ENCODE measurements around the gene EHF.

Gene EHF

DNA sequence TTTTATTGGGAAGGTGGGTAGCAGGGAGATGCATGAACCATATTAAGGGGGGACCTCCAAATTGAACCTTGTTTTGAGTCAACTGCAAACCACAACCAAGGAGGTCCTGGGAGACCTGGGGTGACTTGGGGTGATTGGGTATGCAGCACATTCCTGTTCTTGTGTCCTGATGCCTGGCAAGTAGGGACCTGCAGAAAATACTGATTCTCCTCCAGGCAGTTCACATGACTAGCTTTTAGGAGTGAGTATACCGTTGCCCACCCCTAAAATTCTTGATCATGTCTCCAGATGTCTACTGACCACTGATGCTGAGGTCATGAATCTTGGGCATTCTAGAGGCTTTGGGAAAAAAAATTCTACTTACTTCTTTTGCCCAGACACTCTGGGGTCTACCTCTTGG lies 6.3 kb downstream of the EHF start:
- DNase-seq: no peak

DNA sequence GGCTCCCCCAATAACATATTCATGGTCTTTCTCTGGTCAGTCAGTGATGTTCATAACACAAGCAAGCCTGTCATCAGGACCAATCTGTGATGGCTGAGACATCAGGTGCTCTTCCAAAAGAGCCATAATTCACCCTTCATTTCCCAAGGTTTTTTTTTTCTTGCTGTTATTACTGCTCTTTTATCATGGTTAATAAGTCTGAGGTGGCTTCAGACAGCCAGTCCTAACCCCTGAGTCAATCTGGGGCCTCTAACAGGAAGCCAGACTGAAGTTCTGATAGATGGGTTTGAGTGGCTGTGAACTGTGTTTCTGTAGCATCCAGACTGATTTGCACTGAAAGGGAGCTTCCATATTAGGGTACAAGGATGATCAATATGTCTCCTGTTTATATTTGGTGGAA lies 8.8 kb downstream of the EHF start:
- DNase-seq: no peak

GRCh38 chr11:34630544-34630943 lies 9.7 kb downstream of the EHF start:
- DNase-seq: no peak

GRCh38 chr11:34631297-34631696 lies 10.4 kb downstream of the EHF start:
- no peak for DNase-seq

DNA sequence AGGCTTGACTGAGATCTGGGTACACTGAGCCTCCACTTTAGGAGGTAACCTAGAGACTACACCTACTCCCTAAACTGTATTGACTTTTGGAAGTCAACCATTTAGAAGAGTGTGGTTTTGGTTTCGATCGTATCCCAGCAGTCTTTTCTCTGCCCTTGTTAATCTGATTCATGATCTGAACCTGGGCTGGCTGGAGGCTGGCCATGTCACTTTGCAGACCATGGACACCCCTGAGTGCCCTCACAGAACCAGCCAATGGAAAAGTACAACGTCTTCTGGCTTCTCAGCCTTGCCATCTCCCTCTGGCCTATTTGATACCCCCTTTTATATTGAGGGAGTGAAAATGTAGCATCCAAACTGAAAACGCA lies 10.8 kb downstream of the EHF start:
- no peak for DNase-seq

- DNase-seq: no peak
These were observed 11.4 kb downstream of the EHF start for GRCh38 chr11:34632105-34632791.

DNA sequence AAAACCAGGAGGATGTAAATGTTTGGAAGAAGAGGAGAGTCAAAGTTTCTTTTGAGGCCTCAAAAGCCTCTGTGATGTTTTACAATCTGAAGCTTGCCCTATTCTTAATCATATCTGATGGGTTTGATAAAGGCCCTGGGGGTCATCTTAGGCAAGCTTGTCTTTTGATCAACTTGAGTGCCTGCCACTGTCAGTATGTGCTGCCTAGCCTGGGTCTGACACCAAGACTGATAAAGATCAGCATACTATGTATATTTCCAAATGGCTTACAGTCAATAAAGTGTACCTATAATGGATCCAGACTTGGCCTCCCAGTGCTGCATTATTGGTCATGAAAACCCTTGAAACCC lies 12.7 kb downstream of the EHF start:
- no peak for DNase-seq

- no peak for DNase-seq
These were observed 13.2 kb downstream of the EHF start for GRCh38 chr11:34633990-34634693.

DNA sequence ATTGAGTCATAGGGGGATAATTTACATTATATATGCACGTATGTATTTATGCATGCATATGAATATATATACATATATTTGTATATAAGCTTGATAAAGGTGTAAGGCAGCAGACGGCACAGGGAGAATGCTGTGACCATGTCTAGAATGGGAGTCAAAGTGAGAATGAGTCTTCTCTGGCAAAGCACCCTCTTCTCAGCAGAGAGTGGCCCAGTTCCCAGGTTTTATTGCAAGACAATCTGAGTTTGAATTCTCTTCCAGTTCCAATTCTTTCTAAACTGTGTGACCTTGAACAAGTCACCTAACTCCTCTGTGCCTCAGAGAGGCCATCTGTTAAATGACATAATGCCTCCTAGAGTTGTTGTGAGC lies 13.8 kb downstream of the EHF start:
- DNase-seq: no peak

- DNase-seq: no peak
These were observed 15.2 kb downstream of the EHF start for GRCh38 chr11:34636127-34636526.

GRCh38 chr11:34637303-34637702 lies 16.4 kb downstream of the EHF start:
- no peak for DNase-seq

DNA sequence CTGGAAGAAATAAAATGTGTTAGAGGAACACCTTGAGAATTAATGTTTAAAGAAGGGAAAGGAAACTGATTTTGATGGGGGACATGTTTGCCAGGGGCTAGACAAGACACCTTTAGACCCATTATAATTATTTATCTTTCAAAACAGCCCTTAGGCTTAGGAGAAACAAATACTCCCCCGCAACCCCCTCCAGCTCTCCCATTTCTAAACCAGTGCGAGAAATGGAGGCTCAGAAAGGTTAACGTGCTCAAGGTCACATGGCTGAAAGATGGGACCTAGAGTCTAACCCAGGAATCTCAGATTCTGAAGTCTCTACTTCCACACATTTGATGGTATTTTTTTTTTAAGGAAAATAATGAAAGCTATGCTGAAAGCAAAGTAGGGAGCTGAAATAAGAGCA lies 18.0 kb downstream of the EHF start:
- DNase-seq: no peak

DNA sequence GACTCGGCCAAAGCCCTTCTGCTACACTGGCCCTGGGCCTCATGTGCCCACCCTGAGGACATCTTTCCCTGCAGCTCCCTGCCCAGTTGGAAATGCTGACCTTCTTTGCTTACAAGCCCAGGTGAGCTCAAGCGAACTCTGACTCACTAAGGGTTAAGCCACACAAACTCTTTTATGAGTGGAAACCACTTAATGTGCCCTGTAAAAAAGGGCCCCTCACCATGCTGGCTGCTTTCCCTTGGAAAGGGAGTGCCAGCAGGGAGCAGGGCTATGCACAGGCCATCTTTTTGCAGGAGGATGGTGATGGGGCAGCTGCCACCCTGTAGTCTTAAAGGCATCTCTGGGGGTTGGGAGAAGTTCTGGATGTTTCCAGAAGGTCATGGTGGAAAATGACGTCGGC lies 18.7 kb downstream of the EHF start:
- DNase-seq: no peak

GRCh38 chr11:34640050-34640923 lies 19.4 kb downstream of the EHF start:
- DNase-seq: no peak

- DNase-seq: no peak
These were observed 20.0 kb downstream of the EHF start for GRCh38 chr11:34640924-34641275.

DNA sequence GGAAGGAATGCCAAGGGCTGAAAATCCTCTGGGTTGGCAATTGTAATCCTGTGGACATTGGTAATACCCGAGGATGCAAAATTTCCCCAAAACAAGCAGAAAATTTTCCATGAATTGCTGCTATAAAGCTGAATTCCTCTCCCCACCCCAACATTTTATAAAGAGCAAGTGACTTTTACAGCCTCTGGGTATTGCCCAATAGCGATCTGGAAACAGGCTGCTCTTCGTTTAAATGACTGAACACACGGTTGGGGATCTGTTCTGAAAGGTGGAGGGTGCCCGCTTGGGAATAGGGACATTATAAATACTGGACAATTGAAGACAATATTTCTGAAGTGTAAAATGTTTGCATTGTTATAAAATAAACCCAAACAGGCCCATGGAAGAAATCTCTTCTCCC lies 20.6 kb downstream of the EHF start:
- DNase-seq: no peak

DNA sequence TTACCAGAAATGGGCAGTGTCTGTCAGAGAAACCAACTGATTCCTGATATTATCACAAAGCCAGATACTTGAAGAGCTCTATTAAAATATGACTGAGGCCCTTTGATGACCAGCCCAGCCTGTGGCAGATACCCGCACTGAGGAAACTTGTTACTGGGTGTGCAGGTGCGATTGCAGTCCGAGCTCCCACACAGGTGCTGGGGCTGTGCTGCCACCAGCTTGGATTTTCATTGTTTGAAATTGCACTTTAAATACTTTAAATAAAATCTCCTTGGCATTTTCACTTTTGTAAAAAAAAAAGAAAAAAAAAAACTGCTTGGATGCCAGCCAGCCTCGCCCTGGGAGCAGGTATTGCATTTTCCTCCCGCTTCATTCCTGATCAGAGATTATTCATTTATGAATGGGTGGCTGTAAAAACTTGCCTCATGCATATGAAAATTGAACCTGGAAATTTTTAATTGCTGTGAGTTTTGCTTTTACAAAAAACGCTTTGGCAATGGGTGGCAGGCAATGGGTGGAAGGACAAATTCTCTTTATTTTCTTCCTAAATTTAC lies 21.2 kb downstream of the EHF start:
- no peak for DNase-seq

- no peak for DNase-seq
These were observed 22.0 kb downstream of the EHF start for GRCh38 chr11:34642873-34643272.

DNA sequence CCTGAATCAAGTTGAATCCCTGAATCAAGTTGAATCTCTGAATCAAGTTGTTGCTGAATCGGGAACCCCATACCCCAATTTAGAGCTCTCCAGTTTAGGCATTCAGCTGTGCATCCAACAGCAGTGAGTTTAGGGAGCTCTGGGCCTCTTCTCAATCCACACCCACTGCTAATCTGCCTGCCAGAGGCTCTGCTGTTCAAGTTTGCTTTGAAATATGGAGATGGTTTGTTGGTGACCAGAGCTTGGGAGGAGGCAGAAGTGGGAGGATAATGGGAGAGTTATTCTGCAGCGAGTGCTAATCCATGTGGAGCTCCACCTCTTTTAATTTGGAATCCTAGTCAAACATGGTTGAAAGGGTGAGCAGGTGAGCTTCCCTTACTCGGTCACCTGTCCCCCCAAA lies 22.4 kb downstream of the EHF start:
- no peak for DNase-seq

- DNase-seq: no peak
These were observed 23.0 kb downstream of the EHF start for GRCh38 chr11:34643846-34644245.

- DNase-seq: no peak
These were observed 23.9 kb downstream of the EHF start for GRCh38 chr11:34644669-34645406.

DNA sequence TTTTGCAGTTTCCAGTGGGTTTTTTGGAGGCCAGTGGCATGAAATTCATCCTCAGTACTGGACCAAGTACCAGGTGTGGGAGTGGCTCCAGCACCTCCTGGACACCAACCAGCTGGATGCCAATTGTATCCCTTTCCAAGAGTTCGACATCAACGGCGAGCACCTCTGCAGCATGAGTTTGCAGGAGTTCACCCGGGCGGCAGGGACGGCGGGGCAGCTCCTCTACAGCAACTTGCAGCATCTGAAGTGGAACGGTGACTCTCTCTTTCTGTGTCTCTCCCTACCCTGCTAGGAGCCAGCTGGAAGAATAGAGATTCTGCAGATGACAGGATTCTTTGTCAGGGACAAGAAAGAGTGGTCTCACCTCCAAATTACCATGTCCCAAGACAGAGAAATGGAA lies 25.5 kb downstream of the EHF start:
- DNase-seq: no peak

DNA sequence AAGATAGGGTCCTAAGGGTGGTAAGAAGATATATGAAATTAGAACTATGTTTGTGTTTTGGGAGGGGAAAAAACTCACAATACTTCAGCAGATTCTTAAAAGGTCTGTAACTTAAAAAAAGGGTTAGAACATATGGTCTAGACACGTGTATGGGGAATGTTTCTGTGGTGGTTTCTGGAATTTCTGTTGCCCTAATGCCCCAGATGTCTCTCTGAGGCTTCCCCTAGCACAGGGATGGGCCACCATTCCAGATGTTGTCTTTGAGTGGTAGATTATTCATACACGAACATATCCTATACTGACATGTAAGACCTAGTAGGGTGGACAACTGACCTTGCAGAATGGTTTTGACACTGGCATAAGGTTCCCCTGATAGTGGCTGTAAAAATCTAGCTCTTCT lies 26.2 kb downstream of the EHF start:
- no peak for DNase-seq
